Ammon's horn (tissue), 1 donor: ENCODE results near the gene LTBR.

ENCODE experiments used
- DNase-seq: peaks from one replicate; pipeline ENCODE4 v3.0.0-alpha.2; 2016; ENCODE audit warnings: low spot score

LTBR gene

DNA sequence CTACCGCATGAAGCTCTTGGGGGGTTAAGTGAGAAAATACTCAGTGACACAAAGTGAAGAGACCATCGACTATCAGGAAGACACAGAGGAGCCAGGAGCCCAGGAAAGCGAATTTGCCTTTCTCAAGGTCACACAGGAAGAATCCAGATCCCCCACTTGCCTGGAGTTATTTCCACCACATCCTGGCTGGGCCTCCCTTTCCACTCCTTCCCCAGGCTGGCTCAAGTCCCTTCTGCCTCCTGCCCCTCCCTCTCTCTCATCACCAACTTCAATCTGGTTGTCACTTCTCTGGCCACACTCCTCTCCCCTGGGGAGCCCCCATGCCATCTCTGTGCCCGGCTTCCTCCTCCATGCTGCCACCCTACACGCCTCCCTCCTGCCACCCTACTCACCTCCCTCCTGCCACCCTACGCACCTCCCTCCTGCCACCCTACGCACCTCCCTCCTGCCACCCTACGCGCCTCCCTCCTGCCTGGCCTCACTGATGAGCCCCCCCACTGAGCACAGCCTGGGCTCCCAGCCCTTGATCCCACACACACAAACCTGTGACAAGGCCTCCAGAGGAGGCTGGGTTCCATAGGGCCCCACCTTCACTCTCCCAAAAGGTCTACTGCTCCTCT is 14.9 kb upstream of the LTBR start:
- no peak for DNase-seq

DNA sequence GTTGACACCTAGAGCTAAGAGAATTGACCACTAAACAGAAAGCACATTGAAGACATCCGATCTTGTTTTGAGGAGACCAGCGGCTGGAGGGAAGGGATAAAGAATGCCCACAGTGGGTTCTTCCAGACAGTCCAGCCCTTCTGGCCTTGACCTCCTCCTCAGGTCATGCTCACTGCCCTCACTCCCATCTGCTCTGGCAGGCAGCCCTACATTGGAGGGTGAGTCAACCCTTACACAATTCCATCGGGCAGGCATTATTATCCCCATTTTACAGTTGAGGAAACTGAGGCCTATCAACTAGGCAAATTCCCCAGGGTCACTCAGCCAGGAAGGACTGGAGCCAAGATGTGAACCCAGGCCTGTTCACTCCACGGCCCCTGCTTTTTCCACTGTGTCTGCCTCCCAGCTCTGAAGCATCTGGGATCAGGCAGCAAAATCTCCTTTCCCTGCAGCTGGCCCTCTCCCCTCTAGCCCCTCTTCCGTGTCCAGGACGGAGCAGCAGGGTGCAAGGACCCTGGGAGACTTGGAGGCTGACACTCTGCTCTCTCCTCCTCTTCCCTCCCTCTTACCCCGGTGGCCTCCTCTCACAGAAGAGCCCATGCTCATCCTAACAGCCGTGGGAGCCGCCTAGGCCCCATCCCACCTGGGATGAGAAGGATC is 13.9 kb upstream of the LTBR start:
- DNase-seq: no peak

DNA sequence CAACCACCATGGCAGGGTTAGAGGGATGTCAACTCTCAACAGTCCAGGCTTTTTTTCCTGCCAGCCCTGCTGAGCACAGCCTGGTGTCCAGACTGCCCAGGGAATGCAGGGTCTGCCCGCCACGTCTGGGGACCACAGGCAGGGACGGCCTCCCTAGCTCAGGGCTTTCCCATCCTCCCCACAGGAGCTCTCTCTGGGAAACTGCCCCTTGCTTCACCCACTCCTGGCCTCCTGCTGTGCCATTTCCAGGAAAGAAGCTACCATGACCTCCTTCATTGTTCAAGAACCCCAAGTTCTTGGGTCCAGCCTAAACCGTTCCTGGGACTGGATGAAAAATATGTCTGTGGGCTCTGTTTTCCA is 13.4 kb upstream of the LTBR start:
- no peak for DNase-seq

DNA sequence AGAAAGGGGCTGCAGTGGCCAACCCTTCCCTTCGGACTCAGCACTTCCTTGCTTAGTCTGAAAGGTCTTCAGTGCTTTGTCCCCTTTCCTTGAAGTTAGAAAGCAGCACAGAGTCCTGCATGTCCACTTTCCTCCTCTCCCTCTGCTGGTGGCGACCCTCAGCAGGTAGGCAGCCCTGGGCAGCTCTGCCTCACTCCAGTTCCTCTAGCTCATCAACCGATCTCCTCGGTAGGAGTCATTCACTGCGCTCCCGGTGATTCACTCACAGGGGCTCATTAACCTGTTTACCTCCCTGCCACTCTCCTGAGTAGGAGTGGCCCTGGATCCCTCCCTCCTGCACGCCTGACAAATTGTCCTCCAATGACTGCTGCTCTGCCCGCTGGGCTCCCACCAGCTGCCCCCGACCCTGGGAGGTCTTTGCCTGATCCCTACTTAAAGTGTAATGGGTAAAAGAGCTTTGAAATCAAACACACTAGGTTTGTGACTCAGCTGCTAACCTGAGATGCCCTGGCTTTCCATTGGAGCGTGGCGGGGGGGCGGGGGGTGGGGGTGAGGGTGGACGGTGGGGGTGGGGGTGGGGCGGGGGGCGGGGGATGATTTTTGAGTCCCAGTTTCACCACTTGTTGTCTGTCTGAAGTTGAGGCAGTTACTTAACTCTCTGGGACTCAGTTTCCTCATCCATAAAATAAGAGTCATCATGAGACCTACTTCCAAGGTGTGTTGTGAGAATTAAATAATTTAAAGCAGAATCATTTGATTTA is 12.8 kb upstream of the LTBR start:
- no peak for DNase-seq

DNA sequence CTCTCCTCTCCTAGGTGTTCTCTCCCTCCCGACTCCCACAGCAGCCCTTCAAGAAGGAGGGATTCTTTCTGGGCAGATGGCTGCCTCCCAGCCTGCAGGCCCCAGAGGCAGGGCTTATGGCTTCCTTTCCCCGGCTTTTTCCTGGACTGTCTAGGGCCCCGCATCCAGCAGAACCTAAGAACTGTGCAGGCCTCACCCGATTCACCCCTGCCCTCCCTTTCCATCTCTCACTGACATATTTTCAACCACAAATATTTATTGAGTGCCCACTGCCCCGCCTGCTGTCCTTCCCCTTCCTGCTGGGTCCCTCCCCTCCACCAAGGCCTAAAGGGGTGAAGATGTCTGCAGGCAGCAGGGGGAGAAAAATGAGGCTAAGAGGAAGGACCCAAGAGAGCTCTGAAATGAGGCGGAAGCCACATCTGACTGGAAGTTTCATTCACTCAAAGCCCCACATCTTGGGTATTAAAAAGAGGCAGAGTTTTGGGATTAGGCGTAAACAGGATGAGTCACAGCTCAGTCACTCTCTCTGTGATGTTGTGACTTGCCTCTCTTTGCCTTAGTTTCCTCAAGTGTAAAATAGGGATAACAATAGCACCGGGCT is 11.5 kb upstream of the LTBR start:
- no peak for DNase-seq

DNA sequence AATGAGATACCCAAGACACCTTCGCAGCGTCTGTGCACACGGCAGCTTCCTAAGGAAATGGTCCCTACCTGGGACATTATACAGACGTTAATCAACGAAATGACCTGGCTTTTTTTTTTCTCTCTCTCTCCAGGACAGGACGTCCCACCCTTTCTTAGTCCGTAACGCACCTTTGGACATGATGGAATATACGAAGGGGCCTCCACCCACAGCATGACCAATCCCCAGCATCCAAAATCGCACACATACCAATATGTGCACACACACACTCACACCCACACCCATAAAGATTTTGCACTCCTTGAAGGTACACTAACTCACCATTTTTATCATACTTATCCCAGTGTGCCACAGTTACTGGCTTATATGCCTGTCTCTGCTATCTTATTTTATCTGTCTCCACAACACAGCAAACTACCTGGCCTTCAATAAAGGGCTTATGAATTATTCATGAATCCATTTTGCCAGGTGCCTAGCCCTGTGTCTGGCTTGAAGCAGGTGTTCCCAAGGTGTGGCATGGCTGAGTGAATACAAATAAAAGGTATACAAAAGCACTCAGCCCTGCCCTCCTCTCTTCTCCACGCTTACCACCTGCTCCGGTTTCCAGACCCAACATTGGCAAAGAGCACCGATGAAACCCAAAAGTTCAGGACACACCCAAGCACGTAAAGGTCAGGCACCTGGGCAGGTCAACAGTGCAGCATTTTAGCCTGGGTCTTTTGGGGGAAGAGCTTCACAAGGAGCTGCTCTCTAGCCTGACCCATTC is 10.8 kb upstream of the LTBR start:
- DNase-seq: no peak

DNA sequence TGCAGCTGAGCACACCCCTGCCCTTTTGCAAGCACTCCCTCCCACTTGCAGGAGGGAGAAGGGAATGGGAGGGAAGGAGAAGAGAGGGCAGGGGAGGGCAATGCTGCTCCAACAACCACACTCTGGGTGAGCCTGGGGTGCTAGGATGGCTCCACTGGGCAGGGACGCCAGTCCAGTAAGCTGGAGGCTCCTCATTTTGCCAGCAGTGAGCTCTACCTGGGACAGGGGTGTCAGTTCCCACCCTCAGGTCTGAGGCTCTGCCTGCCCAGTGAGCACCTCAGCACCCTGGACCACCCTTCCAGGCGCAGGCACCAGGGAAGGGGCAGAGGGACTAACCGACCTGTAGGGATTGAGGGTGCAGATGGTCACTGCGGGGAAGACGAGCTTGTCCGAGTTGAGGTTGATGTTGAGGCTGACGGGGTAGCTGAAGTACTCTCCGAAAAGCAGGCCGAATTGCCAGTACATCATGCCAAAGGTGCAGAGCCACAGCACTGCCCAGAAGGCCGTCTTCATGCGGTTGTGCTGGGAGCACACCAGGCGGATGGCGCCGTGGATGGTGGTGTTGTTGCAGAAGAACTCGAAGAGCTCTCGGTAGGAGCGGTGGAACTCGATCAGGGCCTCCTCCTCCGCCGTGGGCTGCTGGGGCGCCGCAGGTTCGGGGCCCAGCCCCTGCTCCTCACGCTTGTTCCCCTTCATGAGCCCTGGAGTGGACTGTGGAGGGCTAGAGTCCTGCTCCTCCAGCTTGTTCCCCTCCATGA is 9.8 kb upstream of the LTBR start:
- DNase-seq: no peak

DNA sequence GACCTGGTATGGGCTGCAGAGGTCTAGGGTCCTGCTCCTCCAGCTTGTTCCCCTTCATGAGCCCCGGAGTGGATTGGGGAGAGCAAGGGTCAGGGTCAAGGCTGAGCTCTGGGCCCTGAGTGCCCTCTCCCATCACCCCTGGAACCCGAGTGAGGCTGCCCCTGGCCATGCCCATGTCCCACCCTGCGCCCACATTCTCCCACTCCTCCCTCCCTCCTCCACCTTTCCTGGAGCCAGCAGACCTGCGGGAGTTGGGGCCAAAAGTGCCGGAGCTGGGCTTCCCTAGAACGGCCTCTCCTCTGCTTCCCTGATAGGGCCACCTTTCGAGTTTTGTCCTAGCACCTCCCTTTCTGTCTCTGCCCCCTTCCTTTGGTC is 9.2 kb upstream of the LTBR start:
- no peak for DNase-seq

DNA sequence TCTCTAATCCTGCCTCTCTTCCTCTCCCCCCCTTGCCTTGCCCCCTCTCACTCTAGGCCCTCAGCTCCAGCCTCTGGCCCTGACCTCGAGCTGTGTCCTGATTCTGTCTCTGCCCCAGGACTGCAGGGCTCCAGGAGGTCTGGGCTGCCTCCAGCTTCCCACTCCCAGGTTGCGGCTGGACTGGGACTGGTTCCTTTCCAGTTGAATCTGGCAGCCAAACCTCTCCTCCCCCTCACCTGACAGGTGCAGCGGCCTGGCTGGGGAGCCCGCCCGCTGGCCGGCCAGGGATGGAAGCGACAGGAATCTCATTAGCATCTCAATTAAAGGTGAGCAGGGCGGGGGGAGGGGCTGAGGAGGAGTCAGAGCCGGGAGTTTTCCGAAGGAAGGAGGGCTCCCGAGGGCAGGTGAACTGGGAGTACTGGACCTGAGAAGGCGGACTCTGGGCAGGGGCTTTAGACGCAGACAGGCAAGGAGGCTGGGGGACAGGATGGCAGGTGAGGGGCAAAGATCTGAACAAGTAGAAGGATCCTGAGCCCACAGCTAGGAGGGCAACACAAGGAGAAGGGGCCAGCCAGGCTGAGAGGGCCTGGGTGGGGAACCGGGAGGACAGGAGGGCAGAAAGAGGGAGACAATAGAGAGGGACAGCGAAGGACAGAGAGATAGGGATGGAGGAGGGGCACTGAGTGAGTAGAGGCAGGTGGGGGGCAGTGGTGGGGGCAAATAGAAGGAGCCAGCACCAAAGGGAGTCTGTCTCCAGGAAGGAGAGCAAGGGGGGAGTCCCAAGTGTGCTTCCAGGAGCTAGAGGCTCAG is 8.5 kb upstream of the LTBR start, which contains the start of gene SCNN1A:
Gene SCNN1A, minus strand, starts transcription at position 295 of the 810 bp plus-strand sequence. CDS start 780 bp downstream, outside the sequence.
- no peak for DNase-seq

DNA sequence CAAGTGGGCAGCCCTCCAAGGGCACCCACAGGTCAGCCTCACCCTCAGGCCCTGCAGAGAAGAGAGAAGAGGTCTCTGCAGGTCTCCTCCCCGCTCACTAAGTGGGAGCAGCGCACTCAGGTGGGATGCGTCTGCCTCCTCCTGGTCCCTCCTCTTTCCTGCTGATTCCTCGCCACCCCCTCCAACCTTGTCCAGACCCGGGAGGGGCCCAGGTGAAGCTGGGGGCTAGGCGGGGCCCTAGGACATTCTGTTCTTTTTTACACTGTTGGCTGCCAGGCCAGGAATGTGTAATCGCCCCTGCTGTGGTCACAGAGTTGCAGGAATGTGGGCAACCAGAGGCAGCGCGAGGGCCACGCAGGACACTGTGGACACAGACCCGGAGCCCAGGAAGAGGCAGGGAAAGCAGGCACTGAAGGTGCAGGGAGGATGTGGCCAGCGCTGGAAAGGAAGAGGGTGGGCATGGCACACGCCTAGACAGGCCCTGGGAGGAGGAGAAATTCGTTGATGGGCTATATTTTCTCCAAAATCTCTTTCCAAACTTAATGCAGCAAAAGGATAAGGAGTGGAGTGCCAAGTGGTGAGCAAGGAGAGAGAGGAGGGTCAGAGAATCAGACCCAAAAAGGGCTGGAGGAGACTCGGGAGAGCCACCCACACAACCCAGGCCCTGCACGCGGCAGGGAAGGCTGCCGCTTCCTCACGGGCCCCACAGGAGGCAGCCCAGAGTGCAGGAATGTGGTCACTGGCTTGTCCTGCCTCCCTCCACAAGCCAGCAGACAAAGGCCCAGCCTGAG is 7.7 kb upstream of the LTBR start:
- no peak for DNase-seq

DNA sequence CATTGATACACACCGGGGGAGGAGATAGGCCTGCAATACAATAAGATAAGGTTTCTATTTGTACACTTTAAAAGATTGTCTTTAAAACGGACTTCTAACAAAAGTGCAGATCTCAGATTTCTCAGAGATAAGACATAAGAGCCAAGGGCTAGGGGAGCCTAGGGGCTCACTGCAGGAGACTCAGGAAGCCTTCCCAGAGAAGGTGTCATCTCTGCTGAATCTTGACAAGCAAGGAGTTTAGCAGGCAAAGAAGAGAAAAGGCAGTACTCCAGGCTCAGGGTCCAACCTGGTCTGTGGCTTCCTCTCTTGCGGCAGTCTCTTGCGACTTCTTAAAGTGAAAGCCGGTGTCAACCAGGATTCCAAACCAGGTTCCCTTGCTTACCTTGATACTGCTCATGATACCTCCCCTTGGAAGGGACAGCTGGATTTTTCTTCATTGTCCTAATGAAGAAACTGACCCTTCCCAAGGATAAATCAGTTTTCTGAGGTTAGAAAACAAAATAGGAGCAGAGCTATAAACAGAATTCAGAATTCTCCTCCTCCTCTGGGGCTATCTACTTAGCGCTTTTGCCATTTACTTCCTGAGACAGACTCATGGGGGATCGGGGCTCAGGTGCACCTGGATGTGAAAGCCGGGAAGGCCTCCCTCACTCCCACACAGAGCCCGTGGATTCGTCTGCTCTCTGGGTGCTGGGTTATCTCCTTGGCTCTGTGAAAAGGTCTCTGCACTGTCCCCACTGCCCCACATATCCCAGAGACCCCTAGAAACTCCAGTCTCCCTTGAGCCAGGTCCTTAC is 6.9 kb upstream of the LTBR start:
- DNase-seq: no peak

DNA sequence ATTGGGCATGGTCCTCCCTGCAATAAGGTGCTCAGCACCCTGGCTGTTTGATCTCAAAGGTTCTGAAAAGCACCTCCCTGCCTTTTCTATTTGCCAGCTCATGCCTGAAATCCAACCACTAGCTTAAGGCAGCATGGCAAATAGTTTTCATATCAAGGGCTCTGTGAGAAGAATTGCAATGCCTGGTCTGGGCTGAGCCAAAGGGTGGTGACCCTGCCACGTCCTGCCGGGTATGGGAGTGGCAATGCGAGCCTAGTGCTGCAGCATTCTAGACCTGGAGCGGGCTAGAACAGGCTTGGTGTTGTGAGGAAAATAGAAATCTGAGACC is 6.3 kb upstream of the LTBR start:
- no peak for DNase-seq

DNA sequence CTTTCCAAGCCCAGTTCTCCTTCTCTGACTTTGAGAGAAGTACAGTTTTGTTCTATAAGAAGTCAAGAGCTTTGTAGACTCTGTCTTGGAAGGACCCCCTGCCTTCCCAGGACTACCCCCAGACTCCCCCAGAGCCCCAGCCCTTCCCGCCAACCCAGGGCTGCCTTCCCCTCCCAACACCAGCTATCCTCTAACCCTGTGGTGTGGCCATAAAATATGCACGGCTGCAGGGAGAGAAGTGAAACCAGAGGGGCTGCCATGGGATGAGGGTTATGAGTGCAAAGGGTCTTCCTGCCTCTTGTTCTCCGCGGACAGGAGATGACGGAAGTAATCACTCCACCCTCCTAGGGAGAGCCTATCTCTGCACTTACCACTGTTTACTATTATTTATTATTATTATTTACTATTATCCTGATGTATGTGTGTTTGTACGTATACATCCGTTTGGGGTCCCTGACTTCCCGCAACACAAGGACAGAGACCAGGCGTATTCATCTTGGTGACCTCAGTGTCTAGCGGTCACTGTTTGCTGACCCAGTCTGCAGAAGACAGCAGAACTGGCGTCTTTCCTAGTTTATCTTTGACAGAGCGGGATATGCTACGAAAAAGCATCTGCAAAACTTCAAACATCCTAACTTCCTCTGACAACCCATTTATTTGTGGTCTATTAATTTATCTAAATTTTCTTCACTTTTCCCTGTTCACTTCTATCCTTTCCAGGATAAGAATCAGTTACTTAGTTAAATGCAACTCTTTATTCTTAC is 5.1 kb upstream of the LTBR start:
- DNase-seq: peak; percentile 45

DNA sequence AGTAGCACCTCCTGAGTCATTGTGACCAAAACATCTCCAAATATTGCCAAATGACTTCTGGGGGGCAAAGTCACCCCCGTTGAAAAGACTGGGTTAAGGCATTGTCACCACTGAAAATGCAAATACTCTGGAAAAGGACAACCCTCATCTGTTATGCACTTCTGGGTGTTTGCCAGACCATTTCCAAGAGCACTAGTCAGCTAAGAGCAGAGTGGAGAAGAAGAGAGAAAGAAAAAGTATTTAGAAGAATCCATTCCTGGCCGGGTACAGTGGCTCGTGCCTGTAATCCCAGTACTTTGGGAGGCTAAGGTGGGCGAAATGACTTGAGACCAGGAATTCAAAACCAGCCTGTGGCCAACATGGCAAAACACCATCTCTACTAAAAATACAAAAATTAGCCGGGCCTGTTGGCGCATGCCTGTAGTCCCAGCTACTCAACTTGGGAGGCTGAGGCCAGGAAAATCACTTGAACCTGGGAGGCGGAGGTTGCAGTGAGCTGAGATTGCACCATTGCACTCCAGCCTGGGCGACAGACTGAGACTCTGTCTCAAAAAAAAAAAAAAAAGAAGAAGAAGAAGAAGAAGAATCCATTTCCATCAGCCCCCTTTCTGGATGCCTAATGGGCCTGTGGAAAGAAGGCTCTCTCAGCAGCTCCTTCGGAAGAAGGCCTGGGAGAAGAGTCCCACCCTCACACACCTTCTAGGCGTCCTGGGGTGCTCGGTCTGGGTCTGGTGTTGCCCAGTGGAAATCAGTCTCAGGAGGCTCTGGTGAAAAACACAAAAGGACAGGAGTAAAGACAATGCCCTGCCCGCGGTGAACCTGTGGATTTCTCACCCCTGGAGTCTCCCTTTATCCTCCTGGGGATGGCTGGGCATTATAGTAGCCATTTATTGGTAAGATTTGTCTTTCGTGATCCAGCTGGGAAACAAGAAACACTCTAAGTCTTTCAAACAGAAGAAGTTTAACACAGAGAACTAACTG is 3.5 kb upstream of the LTBR start:
- no peak for DNase-seq

DNA sequence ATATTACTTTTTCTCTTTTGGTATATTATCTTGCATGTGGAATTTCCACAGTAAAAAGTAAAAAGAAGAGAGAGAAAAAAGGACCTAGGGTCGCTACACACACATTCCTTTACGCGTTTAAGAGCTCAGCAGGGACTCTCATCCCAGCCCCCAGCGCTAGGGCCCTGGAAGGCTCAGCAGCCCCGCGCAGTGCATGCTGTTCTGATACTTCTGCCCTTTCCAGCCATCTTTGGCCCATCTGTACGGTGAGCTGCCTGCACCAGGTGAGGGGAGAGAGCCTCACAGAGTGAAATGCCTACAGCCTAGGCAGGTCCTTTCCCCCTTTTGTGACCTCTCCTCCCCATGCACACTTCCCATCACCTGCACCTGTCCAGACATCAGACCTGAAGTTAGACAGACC is 1.6 kb upstream of the LTBR start:
- DNase-seq: no peak

DNA sequence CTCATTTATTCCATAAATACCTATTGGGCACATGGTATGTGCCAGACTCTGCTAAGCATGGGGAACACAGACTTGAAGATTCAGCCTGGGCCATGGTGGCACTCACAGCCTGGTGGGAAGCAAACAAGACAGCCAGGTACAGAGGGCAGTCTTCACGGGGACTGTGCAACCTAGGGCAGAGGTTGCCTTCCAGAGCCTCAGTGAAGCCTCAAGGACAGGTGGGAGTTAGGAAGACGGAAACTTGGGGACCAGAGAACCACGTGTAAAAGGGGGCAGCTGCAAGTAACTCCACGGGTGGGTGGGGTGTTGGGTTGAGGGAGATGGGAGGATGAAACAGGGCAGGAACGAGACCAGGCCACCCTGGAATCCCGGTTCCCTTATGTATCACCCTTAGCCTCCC is 980 bp upstream of the LTBR start:
- no peak for DNase-seq
